T-helper 2 cell (primary cell): Measurements from ENCODE around the gene FCN3.
A peak's percentile ranks its signal among the peaks of the same experiment; 100 is the strongest.
"Not testable (repeated sequence)": the region's sequence is repeated elsewhere in the genome, so short reads cannot be mapped to it uniquely, and the experiment has no call there.

Experiments
- DNase-seq, 5 experiments: peaks; one replicate each; pipeline versions ENCODE4 v3.0.0 to v3.0.0-alpha.2; 2012 to 2022
- total RNA-seq, 2 donors: gene quantifications; one replicate each; lab custom pipeline; 2026; lab: John Stamatoyannopoulos, UW

The FCN3 gene
- total RNA-seq = 0 reads per million in 2 donors

DNA sequence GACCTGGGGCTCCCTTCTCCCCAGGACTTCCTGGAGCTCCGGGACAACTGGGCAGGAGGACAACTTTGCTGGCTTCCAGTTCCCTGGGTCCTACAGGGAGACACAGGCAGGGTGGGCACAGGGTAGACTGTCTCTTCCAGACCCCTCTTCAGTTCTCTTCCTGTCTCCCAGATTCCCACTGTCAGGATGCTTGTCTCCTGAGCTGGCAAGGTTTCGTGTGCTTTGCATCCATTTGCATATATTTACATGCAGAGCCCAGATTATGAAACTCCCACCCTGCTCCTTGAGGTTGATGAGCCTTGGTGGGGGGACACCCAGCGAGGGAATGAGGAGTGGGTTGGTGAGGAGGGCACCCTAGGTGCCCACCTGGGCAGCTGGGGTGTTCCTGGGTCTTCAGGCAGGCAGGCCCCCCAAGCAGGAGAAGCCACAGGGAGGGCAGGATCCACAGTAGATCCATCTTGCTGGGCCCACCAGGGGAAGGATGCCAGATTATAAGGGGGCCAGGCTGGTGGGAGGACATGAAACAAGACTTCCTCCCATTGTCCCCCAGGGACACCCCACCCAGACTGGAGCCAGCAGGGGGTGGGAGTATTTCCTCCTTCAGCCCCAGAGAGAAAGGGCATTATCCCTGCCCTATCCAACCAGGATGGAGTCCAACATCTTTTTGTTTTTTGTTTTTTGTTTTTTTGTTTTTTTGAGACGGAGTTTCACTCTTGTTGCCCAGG is at the start of gene FCN3:
Gene FCN3, minus strand, starts transcription at position 463 of the 725 bp plus-strand sequence. Its CDS starts 6 bp downstream, at position 457.
- DNase-seq = no peak

DNA sequence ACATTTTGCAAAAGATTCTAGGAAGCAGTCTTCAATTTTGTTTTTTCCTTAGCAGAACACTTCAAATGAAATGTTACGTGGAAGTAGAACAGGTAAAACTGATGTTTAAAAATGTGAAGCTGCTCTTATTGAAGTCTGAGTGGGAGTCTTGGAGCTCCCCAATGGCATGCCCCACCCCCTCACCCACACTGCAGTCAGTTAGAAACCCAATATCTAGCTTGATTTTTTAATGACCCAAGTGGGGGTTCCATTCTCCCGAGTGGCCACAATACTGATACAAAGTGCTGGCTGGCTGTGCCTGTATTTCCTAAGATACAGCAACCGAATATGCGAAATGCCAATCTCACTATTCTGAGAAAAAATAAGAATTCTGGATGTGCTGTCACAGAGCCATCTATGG is 49.1 kb upstream of the FCN3 start:
- no peak for DNase-seq

DNA sequence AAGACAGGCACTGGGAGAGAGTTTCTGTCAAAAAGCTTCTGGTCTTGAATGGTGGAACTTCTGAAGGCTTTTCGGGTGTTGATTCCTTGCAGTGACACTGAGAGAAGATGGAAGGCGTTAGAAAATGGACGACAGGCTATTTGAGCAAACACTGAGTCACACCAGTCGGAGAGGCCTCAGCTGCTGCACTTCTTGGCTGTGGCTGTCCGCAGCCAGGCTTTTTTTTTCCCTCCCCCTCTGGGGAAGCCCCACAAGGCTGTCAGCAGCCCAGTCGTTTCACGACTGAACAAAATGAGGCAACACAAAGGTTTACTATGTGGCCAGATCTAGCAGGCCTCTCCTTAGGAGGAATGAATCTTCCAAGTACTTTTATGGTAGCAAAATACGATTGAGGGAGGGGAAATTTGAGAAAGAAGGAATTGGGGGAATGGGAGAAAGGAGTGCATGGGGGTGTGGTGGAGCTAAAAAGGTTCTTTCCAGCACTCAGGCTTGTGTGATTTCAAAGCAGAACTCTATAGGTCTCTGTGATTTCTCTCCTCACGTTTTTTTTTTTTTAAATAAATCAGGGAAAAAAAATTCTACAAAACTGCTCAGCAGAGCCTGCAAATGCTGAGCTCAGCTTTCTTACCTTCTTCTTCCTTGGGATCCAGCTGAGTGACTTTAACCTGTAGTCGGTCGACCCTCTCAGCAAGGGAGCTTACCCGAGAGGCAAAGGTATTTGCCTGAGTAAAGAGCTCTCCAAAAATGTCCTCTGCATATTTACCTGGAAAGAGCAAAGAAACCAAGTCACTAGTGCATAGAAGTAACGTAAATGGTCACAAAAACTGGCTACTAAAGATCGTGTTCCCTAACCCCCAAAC is 43.9 kb upstream of the FCN3 start:
- DNase-seq = peak in 3 of 5 experiments; percentile 31 to 93 (median 52)

DNA sequence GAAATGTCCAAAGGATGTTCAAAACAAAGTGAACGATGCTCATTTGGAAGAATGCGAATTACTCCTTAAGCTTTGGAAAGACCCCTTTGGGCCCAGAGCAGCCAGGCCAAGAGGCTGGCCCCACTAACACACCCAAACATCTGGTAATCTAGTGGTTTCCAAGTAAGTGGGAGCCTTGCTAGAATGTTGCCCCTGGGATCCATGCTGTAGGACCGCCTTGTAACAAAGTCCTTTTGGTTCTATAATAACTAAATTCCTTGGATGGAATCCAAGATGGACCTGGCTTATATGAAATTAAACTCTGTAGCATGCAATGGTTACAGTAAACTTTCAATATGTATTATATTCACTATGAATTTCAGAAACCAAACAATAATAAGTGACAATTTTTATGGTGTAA is 43.1 kb upstream of the FCN3 start:
- no peak for DNase-seq

DNA sequence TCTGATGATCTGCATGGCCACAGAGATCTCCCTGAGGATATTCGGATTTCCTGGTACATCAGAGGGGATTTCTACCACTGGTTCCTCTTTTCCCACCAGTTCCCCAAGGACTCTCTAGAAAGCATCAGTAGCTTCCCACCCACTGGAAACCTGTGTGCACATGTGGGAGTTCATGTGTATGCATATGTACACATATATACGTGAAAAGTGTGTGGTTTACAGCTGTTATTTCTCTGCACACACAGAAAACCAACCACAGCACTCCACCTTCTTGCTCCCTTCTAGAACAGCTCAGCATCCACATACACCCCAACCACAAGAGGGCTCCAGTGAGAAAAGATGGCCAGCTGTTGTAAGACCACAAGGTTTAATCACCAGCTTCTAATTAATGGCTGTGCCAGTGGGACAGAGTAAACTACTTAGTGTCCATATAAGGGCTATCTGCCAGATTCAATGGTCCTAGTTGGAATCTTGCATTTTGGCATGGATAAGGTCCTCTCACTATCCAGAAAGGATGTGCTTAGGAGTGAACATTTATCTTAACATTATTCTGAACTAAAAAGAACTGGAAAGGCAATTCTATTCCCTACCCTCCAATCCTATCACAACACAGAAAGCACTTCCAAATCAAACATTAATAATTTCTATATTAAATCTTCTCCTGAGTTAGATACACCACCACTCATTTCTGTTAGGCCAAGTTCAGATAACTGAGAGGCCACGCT is 41.9 kb upstream of the FCN3 start:
- peak in 2 of 5 experiments; percentile 28 to 89 for DNase-seq

DNA sequence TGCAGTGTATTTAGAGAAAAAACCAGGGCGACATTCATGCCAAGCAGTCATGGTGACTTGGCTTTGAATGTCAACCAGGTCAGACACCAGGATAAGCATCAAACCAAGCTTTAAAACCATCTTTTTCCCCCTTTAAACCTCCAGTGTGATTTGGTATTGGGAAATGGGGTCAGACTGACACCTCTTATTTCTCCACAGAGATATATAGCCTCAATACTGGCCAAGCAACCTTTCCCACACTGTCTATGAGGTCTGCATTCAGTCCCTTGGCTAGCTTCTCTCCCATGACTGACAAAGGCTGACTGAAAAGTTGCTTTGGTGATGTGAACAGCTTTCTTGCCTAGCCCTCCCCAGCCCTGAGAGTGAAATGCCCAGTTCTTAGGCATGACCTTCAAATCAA is 39.5 kb upstream of the FCN3 start:
- DNase-seq = no peak

DNA sequence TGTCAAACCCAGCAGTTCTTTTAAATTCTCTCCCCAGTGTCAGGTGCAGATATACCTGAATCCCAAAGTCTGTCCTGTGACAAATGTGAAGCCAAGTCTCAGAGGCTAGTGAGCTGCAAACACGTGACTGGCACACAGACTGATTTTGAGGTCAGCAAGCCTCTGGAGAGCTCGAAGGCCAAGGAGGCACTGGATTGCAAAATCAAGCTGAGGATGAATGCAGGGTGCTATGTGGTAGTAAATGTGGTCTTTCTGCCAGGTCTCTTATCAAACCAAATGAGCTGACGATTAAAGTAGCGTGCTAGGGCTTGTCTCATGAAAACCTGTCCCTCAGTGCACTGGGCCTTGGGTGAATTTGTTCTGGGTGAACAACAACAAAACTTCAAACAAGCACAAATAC is 38.4 kb upstream of the FCN3 start:
- DNase-seq = no peak

DNA sequence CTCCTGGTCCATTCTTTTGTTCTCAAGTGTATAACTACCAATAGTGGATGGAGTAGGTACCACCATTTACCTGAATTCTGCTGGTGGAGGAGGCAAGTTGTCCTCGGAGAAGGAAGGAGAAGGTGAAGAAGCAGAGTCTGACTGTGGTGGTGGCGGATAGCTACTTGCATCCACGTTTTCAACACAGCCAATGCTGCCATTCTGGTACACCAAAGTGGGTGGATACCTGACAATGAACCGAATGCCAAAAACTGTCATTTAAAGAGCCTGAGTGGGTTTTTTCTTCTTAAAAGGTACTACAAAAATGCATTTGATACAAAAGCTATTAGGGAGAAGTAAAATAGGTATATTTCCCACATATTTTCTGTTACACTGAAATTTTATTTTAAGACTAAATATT is 37.9 kb upstream of the FCN3 start:
- DNase-seq = no peak

DNA sequence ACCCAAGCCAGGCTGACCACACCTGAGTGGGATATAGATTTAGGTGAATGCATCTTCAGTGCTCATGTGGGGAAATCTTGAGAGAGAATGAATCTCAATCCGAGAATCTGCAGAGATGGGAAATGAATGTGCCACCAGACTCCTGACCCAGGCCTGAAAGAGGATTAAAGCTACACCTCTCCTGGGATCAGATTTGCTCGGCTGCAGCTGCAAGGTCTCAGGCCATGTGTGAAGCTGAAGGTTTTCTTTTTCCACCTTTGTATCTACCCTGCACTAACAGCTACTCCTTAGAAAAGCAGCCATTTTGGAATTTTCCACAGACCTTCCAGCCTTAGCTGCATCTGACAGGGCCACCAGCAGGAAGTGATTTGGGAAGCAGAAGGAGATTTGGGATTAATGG is 36.1 kb upstream of the FCN3 start:
- no peak for DNase-seq

DNA sequence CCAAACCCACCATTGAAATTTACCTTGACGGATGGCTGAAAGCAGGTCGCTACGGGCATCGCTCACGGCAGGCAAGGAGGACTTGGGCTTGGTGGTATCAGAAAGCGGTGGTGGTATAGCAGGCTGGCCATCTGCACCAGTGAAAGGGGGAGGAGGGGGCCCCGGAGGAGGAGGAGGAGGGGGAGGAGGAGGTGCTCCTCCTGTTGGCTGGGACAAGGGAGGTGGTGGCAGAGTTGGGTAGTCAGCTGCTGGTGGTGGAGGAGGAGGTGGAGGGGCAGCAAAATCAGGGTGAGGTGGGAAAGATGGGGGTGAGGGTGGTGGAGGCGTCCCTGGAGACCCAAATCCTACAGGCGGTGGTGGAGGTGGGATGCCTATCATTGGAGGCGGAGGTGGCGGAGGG is 35.0 kb upstream of the FCN3 start:
- no peak for DNase-seq

DNA sequence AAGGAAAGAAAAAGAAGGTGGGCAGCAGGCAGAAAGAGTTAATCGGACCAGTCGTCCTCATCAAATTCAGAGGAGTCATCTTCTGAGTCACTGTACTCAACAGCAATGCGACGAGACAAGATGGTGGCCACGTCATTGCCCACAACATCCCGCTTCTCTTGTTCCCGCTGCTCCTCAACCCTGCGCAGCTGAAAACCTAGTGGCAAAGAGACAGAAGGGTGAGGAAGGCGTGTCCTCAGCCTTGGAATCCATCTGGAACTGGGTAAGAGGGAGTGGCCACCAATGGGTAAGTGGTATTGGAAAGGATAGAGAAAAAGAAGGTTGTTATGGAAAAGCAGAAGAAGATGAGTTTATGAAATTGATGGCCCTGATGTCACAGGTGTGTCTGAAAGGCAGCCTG is 33.5 kb upstream of the FCN3 start:
- DNase-seq = no peak

DNA sequence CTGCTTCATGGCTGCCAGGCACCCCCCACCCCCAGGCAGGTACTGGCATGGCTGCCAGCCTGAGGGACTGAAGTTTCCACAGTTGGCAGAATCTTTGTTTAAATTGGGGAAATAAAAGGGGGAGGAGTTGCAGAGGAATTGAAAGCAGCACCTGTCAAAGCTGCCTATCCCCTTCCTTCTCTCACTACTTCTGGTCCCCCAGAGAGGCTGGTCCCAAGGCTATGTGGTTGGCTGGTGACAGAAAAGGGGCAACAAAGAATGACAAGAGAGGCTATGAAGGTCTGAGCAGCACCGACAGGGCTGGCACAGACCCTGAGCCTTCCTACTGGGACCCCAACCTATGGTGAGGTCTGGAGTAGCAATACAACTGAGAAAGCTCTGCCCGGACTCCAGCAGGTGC is 32.2 kb upstream of the FCN3 start:
- not testable (repeated sequence) for DNase-seq

DNA sequence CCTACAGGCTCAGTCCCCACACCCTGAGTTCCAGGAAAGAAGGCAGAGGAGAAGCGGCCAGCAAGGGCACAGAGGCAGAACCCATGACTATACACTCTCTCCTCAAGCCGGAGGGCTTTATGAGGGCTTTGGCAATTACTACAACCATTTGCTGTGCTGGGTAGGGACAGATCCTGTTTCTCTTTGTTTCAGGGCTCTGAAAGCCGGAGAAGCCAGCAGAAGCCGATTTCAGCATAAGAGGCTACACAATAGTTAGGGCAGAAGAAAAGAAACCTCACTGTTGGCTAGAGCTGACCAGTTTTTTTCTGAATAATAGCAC is 31.7 kb upstream of the FCN3 start:
- DNase-seq = no peak

DNA sequence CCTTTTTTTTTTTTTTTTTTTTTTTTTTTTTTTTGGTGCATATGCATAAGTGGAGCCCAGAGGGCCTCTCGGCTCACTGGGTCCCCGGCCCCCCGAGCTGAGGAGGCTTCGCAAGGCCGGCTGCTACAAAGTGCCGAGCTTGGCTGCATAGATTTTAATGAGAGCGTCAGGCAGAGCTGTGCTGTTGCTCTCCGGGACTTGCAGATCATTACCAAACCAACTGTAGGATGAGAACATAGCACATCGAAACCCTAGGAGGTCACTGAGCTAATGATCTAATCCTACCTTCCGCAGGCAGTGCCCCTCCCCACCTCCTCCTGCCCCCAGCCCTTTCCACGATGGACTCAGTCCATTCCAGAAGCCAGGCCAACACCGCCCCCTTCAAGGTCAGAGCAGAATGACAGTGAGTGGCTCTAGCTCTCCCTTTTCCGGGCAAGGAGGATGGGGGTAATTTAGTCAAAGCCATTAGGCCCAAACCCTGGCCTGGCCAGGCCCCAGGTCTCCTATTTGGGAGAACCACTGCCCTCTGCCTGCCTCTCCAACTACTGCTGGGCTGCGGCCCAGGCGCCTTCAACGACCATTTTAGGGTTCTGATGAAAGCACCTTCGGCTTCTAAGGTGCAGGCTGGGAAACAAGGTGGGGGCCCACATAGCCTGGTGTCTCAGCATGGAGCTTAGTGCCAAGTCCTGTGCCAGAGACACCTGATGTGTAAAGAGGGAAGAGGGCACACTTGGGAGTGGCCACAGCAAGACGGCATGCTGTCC is 31.2 kb upstream of the FCN3 start:
- DNase-seq = not testable (repeated sequence)

DNA sequence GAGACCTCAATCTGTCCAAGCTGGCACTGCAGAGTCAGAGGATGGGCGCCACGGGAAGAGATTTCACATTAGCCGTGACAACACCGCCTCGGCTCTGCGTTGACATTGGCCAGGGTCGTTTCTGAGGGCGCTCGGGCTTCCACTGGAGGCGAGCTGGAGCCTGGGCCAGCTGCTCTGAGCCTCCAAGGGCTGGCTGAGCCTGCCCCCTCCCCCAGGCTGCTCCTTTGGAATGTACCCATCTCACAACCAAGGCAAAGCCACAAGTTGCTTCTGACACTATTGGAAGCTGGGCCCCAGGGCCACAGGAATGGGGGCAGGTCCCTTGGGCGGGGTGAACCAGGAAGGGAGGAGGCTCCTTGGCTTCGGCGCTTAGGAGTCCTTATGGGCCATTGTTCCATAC is 30.4 kb upstream of the FCN3 start:
- no peak for DNase-seq

DNA sequence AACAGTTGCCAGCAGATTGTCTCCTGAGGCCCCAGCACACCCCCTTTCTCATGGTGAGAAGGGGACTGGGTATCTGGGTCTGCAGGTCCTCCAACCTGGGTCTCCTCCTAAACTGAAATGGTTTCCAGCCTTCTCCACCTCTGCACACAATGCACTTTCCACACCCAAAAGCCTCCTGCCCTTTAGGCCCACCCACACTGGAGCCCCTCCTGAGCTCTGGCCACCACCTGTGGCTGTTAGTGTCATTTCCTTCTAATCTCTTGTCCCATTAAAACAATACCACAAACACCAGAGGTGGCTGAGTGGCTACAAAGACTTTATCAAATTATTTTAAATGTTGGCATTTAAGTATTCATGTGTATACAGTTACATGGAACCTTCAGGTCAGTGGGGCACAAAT is 29.3 kb upstream of the FCN3 start:
- DNase-seq = no peak

DNA sequence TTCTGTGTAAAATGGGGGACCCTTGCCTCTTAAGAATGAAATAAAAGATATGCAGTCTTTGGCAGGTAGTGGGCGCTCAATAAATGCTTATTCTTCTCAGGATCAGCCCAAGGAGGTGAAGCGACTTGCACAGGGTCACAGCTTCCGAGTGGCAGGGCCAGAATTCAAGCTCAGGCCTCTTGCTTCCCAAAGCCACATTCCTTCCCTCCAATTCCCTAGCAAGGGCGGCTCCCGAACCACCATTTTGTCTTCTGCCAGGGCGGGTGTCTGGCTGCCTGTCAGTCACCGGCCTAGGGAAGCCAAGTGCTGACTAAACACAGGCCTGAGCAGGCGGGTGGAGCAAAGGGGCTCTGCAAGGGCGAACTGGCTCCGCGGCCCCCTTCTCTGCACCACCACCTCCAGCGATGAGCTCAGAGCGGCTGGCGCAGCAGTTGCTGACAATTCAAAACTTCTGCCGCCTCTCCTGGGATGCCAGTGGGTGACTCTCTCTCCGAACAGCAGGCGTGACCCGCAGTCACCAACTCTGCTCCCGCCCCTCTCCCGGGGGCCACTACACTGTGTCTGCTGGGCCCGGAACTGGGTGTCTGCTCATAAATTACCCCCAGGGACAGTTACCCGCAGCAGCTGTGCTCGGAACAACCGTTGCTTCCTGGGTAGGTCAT is 28.6 kb upstream of the FCN3 start:
- peak in 1 of 5 experiments; percentile 57 for DNase-seq

DNA sequence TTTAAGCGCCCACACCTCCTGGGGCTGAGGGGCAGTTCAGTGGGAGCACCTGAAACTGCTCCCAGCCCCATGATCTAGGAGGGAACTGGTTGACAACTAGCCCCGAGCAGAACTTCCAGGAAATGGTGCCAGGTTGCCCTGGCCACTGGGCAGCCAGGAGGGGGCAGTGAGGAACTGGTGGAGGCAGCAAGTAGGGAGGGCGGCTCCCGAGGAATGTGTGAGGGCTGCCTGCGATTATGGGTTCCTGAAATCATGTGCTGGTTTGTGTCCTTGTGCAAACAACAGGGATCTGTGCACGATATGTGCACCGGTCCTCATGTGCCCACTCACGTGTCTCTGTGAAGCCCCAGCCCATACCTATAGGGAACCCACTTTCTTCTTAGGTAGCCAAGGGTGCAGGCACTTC is 27.7 kb upstream of the FCN3 start:
- DNase-seq = no peak

DNA sequence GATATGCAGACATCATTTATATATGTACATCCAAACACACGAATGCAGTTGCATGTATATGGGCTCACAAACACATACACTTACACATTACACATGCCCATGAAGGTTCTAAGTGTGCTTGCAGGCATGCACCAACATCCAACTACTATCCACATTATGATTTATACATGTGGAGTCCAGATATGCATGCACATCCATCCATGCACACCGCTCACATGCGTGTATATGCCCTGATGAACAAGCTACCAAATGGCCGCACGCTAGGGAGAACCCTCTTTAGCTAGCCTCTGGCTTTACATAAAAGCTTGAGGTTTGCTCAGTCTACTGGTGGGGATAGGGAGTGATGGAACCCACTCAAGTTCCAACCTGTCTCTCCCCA is 26.3 kb upstream of the FCN3 start:
- DNase-seq = no peak

DNA sequence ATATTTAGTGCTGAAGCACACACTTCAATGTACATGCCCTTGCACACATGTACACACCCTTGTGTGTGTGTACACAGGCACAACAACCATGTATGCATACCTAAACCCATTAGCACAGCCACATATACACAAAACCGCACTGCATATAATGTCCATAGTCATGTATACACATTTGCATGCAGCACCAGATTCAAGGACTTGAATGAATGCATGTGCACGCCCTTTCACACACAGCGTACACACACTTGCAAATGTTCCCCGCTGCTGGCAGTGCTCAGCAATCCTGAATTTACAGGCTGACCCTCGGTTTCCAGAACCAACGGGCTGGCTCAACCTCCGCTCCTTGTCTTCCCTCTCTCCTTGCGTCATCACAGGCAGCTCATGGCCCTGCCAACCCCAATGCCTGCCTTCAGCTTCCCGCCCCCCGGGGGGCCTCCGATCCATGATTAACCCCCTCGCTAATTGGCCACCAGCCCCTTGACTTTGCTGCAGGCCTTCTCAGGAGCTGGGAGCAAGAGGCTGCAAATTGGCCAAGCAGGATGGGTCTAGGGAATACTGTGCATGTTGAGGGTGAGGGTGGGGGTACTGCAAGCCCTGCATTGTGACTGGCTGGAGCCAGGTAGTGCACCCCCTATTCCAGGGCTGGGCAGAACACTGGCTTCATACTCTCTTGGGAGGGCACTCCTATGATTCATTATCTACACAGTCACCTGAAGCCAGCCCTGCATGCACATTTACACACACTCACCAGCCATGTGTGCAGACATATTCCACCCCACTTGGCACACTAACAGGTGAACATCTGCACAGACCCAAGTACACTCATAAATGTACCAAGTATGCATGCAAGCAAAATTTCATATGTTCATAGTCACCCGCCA is 25.7 kb upstream of the FCN3 start:
- no peak for DNase-seq
